Prostate gland (tissue), 2 donors: Measurements from ENCODE around the gene SFXN1.

ENCODE experiments used
- POLR2A ChIP-seq: fragments of 450-650 bp; IDR thresholded peaks from one replicate; pipeline ENCODE4 v1.6.1; 2016; ENCODE audit warnings: antibody characterized with exemption, mild to moderate bottlenecking
- POLR2AphosphoS5 ChIP-seq: sonication (generic); formaldehyde crosslinking; IDR thresholded peaks from one replicate; pipeline ENCODE4 v1.6.1; 2017; ENCODE audit warnings: antibody characterized with exemption
- TF ChIP-seq, protein P1 (sequence below), 4 experiments: fragments of 200-600 bp in 2 of 4; fragments of 450-650 bp in 2 of 4; sonication (generic) in 2 of 4; IDR thresholded peaks; 1 replicate in 3 of 4; 2 replicates in 1 of 4; pipeline ENCODE4 v1.5.1; 2016 to 2019; ENCODE audit warnings: antibody characterized with exemption in 4 of 4, mild to moderate bottlenecking in 2 of 4, moderate library complexity in 2 of 4

DNA sequence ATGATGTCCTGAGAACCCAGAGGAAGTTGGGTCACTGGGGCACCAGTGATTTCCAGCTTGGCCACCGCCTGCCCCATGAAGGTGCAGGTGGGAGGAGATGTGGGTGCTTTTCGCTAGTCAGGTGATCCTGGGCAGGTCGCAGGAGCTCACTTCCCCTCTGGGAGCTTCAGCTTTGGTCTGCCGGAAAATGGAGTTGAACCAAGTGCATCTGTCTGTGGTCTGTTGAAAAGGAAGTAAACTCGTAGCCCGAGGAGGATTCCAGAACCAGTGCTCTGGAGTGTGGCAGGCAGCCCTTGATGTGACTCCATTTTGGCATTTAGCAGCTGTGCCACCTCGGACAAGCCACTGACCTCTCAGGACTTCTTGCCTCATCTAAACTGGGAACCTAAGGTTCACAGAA lies 97.7 kb downstream of the SFXN1 start:
- TF ChIP-seq POLR2AphosphoS5 (no peak), POLR2A (no peak)
- TF ChIP-seq, protein P1, sequence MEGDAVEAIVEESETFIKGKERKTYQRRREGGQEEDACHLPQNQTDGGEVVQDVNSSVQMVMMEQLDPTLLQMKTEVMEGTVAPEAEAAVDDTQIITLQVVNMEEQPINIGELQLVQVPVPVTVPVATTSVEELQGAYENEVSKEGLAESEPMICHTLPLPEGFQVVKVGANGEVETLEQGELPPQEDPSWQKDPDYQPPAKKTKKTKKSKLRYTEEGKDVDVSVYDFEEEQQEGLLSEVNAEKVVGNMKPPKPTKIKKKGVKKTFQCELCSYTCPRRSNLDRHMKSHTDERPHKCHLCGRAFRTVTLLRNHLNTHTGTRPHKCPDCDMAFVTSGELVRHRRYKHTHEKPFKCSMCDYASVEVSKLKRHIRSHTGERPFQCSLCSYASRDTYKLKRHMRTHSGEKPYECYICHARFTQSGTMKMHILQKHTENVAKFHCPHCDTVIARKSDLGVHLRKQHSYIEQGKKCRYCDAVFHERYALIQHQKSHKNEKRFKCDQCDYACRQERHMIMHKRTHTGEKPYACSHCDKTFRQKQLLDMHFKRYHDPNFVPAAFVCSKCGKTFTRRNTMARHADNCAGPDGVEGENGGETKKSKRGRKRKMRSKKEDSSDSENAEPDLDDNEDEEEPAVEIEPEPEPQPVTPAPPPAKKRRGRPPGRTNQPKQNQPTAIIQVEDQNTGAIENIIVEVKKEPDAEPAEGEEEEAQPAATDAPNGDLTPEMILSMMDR (IDR thresholded peaks at IDR 0.05): no peak
